KMS-11 (cell line): Measurements from ENCODE around the gene FADS1.

Experiments
- H2AFZ ChIP-seq: fragments of 200-600 bp; sonication (generic); 2 replicates; pipeline ENCODE4 v1.6.1; 2016; ENCODE audit warnings: antibody characterized with exemption, mixed run types, low read depth
- H3K27ac ChIP-seq: fragments of 200-600 bp; sonication (generic); 2 replicates; pipeline ENCODE4 v1.6.1; 2016; ENCODE audit warnings: mild to moderate bottlenecking, mixed run types
- H3K27me3 ChIP-seq: fragments of 200-600 bp; sonication (generic); 2 replicates; pipeline ENCODE4 v1.6.1; 2017; ENCODE audit warnings: mild to moderate bottlenecking, low read depth, mixed run types, moderate library complexity; ENCODE audit not compliant: insufficient read depth
- H3K36me3 ChIP-seq: fragments of 200-600 bp; sonication (generic); 2 replicates; pipeline ENCODE4 v1.6.1; 2017; ENCODE audit warnings: mild to moderate bottlenecking, mixed run types; ENCODE audit not compliant: insufficient read depth
- H3K4me1 ChIP-seq: fragments of 200-600 bp; sonication (generic); 2 replicates; pipeline ENCODE4 v1.6.1; 2016; ENCODE audit warnings: mild to moderate bottlenecking, low read depth, mixed run types; ENCODE audit not compliant: poor library complexity, severe bottlenecking
- H3K4me2 ChIP-seq: fragments of 200-600 bp; sonication (generic); 2 replicates; pipeline ENCODE4 v1.7.0; 2016; ENCODE audit warnings: mild to moderate bottlenecking, mixed run types
- H3K4me3 ChIP-seq: fragments of 200-600 bp; sonication (generic); IDR thresholded peaks from 2 replicates; pipeline ENCODE4 v1.6.1; 2017; ENCODE audit warnings: low read depth, low read length, mixed read lengths; ENCODE audit not compliant: insufficient read depth
- H3K79me2 ChIP-seq: fragments of 200-600 bp; sonication (generic); 2 replicates; pipeline ENCODE4 v1.6.1; 2016; ENCODE audit warnings: low read depth, mixed run types; ENCODE audit not compliant: insufficient read depth
- H3K9ac ChIP-seq: fragments of 200-600 bp; sonication (generic); 2 replicates; pipeline ENCODE4 v1.6.1; 2016; ENCODE audit warnings: mild to moderate bottlenecking, mixed run types
- H4K20me1 ChIP-seq: fragments of 200-600 bp; sonication (generic); 2 replicates; pipeline ENCODE4 v1.6.1; 2016; ENCODE audit warnings: mild to moderate bottlenecking, mixed run types; ENCODE audit not compliant: insufficient read depth
- CTCF ChIP-seq: fragments of 200-600 bp; sonication (generic); conservative IDR thresholded peaks from 2 replicates; pipeline ENCODE4 v1.6.1; 2017; ENCODE audit warnings: low read depth, mild to moderate bottlenecking, antibody characterized with exemption, low read length, moderate library complexity, mixed read lengths

FADS1 gene

GRCh38 chr11:61810671-61811175 lies 6.1 kb downstream of the FADS1 start:
- Histone ChIP-seq H3K36me3 (no peaks in the 10 kb centered on the region), H3K4me1 (no peaks in the 10 kb centered on the region), H2AFZ (no peak overlapping the region), H3K27me3 (no peaks in the 10 kb centered on the region), H3K79me2 (no peaks in the 10 kb centered on the region), H3K4me2 (no peak overlapping the region), H3K9ac (no peak overlapping the region), H3K27ac (no peak overlapping the region), H4K20me1 (no peaks in the 10 kb centered on the region), H3K4me3 (no peak overlapping the region)
- no peak for TF ChIP-seq CTCF

- Histone ChIP-seq H3K4me2 (no peak overlapping the region), H3K9ac (no peak overlapping the region), H3K79me2 (no peaks in the 10 kb centered on the region), H3K4me3 (no peak overlapping the region), H3K27ac (no peak overlapping the region), H3K27me3 (no peaks in the 10 kb centered on the region), H3K4me1 (no peaks in the 10 kb centered on the region), H4K20me1 (no peaks in the 10 kb centered on the region), H2AFZ (no peak overlapping the region), H3K36me3 (no peaks in the 10 kb centered on the region)
- no peak for TF ChIP-seq CTCF
Measured at GRCh38 chr11:61806785-61807184, 10.0 kb downstream of the FADS1 start.

- H3K9ac ChIP-seq: no peak overlapping the region
- H2AFZ ChIP-seq: no peak overlapping the region
- H3K4me1 ChIP-seq: no peaks in the 10 kb centered on the region
- H4K20me1 ChIP-seq: no peaks in the 10 kb centered on the region
- H3K36me3 ChIP-seq: no peaks in the 10 kb centered on the region
- no peaks in the 10 kb centered on the region for H3K79me2 ChIP-seq
- no peak overlapping the region for H3K4me2 ChIP-seq
- no peaks in the 10 kb centered on the region for H3K27me3 ChIP-seq
- no peak for TF ChIP-seq CTCF
- no peak overlapping the region for H3K4me3 ChIP-seq
- H3K27ac ChIP-seq: no peak overlapping the region
Measured at GRCh38 chr11:61805146-61805545, 11.7 kb downstream of the FADS1 start.

GRCh38 chr11:61803889-61804647 lies 12.7 kb downstream of the FADS1 start:
- no peak overlapping the region for H3K9ac ChIP-seq
- no peaks in the 10 kb centered on the region for H3K36me3 ChIP-seq
- H3K4me1 ChIP-seq: no peaks in the 10 kb centered on the region
- no peak for TF ChIP-seq CTCF
- no peak overlapping the region for H3K4me2 ChIP-seq
- H3K4me3 ChIP-seq: no peak overlapping the region
- H3K27ac ChIP-seq: no peak overlapping the region
- H3K27me3 ChIP-seq: no peaks in the 10 kb centered on the region
- no peaks in the 10 kb centered on the region; the same call in 1 of the 2 replicates for H3K79me2 ChIP-seq
- H2AFZ ChIP-seq: no peak overlapping the region
- no peaks in the 10 kb centered on the region for H4K20me1 ChIP-seq
